H9 (cell line): ENCODE data around the gene IL36RN. TPM values are rescaled to one million over a fixed set of nuclear protein-coding genes. Genes with fewer than 3 reads are reported as not detected.

Experiments used
- DNase-seq: peaks from one replicate; pipeline ENCODE4 v3.0.0-alpha.2; 2017
- H2AFZ ChIP-seq: one replicate; pipeline ENCODE4 v1.6.1; 2013; ENCODE audit warnings: mild to moderate bottlenecking, low read length, control low read depth, moderate library complexity
- H2AK5ac ChIP-seq: 2 replicates; pipeline ENCODE4 v1.6.1; 2013; ENCODE audit warnings: low read length, control low read depth, mixed read lengths; ENCODE audit not compliant: insufficient read length
- H2BK120ac ChIP-seq: one replicate; pipeline ENCODE4 v1.6.1; 2013; ENCODE audit warnings: low read depth, mild to moderate bottlenecking, low read length, control low read depth, inconsistent platforms; ENCODE audit not compliant: poor library complexity, severe bottlenecking
- H2BK12ac ChIP-seq: 2 replicates; pipeline ENCODE4 v1.6.1; 2013; ENCODE audit warnings: low read length, control low read depth, mixed read lengths, low read depth; ENCODE audit not compliant: insufficient read length
- H2BK15ac ChIP-seq: 2 replicates; pipeline ENCODE4 v1.6.1; 2013; ENCODE audit warnings: low read depth, low read length, control low read depth
- H2BK20ac ChIP-seq: one replicate; pipeline ENCODE4 v1.6.1; 2013; ENCODE audit warnings: low read depth, mild to moderate bottlenecking, low read length, control low read depth, inconsistent platforms; ENCODE audit not compliant: poor library complexity, severe bottlenecking
- H2BK5ac ChIP-seq: 2 replicates; pipeline ENCODE4 v1.6.1; 2013; ENCODE audit warnings: low read length, control low read depth, mixed read lengths; ENCODE audit not compliant: insufficient read length
- H3K14ac ChIP-seq: 2 replicates; pipeline ENCODE4 v1.6.1; 2013; ENCODE audit warnings: low read length, control low read depth; ENCODE audit not compliant: insufficient read depth
- H3K18ac ChIP-seq: 2 replicates; pipeline ENCODE4 v1.6.1; 2013; ENCODE audit warnings: low read depth, mild to moderate bottlenecking, mixed read lengths, low read length, control low read depth; ENCODE audit not compliant: insufficient read length
- H3K23ac ChIP-seq: 2 replicates; pipeline ENCODE4 v1.6.1; 2013; ENCODE audit warnings: low read length, control low read depth, mixed read lengths, low read depth; ENCODE audit not compliant: insufficient read length
- H3K23me2 ChIP-seq: 2 replicates; pipeline ENCODE4 v1.6.1; 2013; ENCODE audit warnings: low read depth, mild to moderate bottlenecking, mixed read lengths, low read length, control low read depth; ENCODE audit not compliant: insufficient read length, poor library complexity, severe bottlenecking
- H3K27ac ChIP-seq: 2 replicates; pipeline ENCODE4 v1.5.1; 2013; ENCODE audit warnings: low read length, control low read depth, mixed read lengths, low read depth; ENCODE audit not compliant: insufficient read length
- H3K27me3 ChIP-seq: 2 replicates; pipeline ENCODE4 v1.6.1; 2013; ENCODE audit warnings: low read length, control low read depth, inconsistent platforms; ENCODE audit not compliant: insufficient read depth
- H3K4ac ChIP-seq: 2 replicates; pipeline ENCODE4 v1.6.1; 2013; ENCODE audit warnings: low read depth, mild to moderate bottlenecking, control low read depth, inconsistent platforms, low read length, moderate library complexity
- H3K4me1 ChIP-seq: 2 replicates; pipeline ENCODE4 v1.6.1; 2013; ENCODE audit warnings: low read length, control low read depth, inconsistent platforms; ENCODE audit not compliant: insufficient read depth
- H3K4me2 ChIP-seq: 2 replicates; pipeline ENCODE4 v1.6.1; 2013; ENCODE audit warnings: low read length, control low read depth, mixed read lengths; ENCODE audit not compliant: insufficient read length, insufficient read depth
- H3K56ac ChIP-seq: 2 replicates; pipeline ENCODE4 v1.6.1; 2013; ENCODE audit warnings: low read depth, mild to moderate bottlenecking, mixed read lengths, low read length, control low read depth; ENCODE audit not compliant: insufficient read length
- H3K79me1 ChIP-seq: 2 replicates; pipeline ENCODE4 v1.6.1; 2013; ENCODE audit warnings: low read depth, mild to moderate bottlenecking, moderate library complexity, low read length, control low read depth, inconsistent platforms; ENCODE audit not compliant: insufficient read depth, poor library complexity, severe bottlenecking
- H3K79me2 ChIP-seq: 2 replicates; pipeline ENCODE4 v1.6.1; 2013; ENCODE audit warnings: low read length, control low read depth, inconsistent platforms; ENCODE audit not compliant: insufficient read depth
- H3K9ac ChIP-seq: 2 replicates; pipeline ENCODE4 v1.6.1; 2013; ENCODE audit warnings: low read length, control low read depth, mixed read lengths; ENCODE audit not compliant: insufficient read length; ENCODE audit errors: extremely low read depth
- H3K9me3 ChIP-seq: one replicate; pipeline ENCODE4 v1.6.1; 2013; ENCODE audit warnings: low read depth, low read length, inconsistent platforms; ENCODE audit not compliant: control insufficient read depth
- H3T11ph ChIP-seq: one replicate; pipeline ENCODE4 v1.6.1; 2013; ENCODE audit warnings: mild to moderate bottlenecking, low read length, control low read depth, inconsistent platforms
- H4K20me1 ChIP-seq: one replicate; pipeline ENCODE4 v1.6.1; 2013; ENCODE audit not compliant: control insufficient read depth, insufficient read length, insufficient read depth
- H4K5ac ChIP-seq: 2 replicates; pipeline ENCODE4 v1.6.1; 2013; ENCODE audit warnings: low read depth, mild to moderate bottlenecking, mixed read lengths, low read length, control low read depth; ENCODE audit not compliant: insufficient read length
- H4K8ac ChIP-seq: replicated peaks from 2 replicates; pipeline ENCODE4 v1.6.1; 2013; ENCODE audit warnings: low read length, control low read depth, mixed read lengths, low read depth; ENCODE audit not compliant: insufficient read length
- H4K91ac ChIP-seq: 2 replicates; pipeline ENCODE4 v1.6.1; 2013; ENCODE audit warnings: low read depth, mild to moderate bottlenecking, moderate library complexity, mixed read lengths, low read length, control low read depth; ENCODE audit not compliant: insufficient read length
- H3K27ac Mint-ChIP-seq, 3 experiments: 2 replicates in 2 of 3; 3 replicates in 1 of 3; pipeline ENCODE4 v1.8.0; 2020 to 2021; ENCODE audit warnings: mixed read lengths in 3 of 3, mild to moderate bottlenecking in 1 of 3, moderate library complexity in 1 of 3
- H3K27me3 Mint-ChIP-seq: 2 replicates; pipeline ENCODE4 v1.8.0; 2021; ENCODE audit warnings: low read depth, mild to moderate bottlenecking, moderate library complexity, mixed read lengths
- H3K36me3 Mint-ChIP-seq, 3 experiments: 2 replicates in 2 of 3; 3 replicates in 1 of 3; pipeline ENCODE4 v1.8.0; 2020 to 2021; ENCODE audit warnings: low read depth in 3 of 3, mixed read lengths in 3 of 3; ENCODE audit not compliant: insufficient read depth in 1 of 3
- H3K4me1 Mint-ChIP-seq, 2 experiments: 2 replicates each; pipeline ENCODE4 v1.8.0; 2020; ENCODE audit warnings: mixed read lengths in 2 of 2
- H3K4me3 Mint-ChIP-seq, 2 experiments: 2 replicates in 1 of 2; 3 replicates in 1 of 2; pipeline ENCODE4 v1.8.0; 2020 to 2021; ENCODE audit warnings: mild to moderate bottlenecking in 2 of 2, mixed read lengths in 2 of 2, moderate library complexity in 1 of 2
- H3K9me3 Mint-ChIP-seq, 2 experiments: 2 replicates in 1 of 2; 3 replicates in 1 of 2; pipeline ENCODE4 v1.8.0; 2020; ENCODE audit warnings: mild to moderate bottlenecking in 2 of 2, mixed read lengths in 2 of 2, moderate library complexity in 1 of 2
- WGBS: extraction: QIAGEN DNeasy Blood & Tissue Kit; methylation state at CpG from one replicate; pipeline ENCODE4 v1.1.7; 2013; ENCODE audit warnings: missing lambda C conversion rate, low lambda C conversion rate, mixed read lengths; ENCODE audit not compliant: insufficient read length; ENCODE audit errors: extremely low coverage; 5-methylcytosine and 5-hydroxymethylcytosine counted together
- total RNA-seq: library from RNA; stranded (reverse); gene quantifications from 2 replicates; pipeline ENCODE4 v1.2.1, GENCODE V29; 2021
- TF ChIP-seq, protein P1 (sequence below): fragments of 200-600 bp; sonication (generic); conservative IDR thresholded peaks from 3 replicates; pipeline ENCODE4 v1.8.0; 2021; ENCODE audit warnings: antibody characterized with exemption, mild to moderate bottlenecking

IL36RN gene
- total RNA-seq, 1 experiment from 2014 or later = not detected

- H2BK5ac ChIP-seq = no peak overlapping the region
- Mint-ChIP-seq H3K27me3 (peaks cover 28% of the 10 kb centered on the region), H3K4me3 (no peak overlapping the region), H3K36me3 (no peaks in the 10 kb centered on the region), H3K9me3 (peaks cover 0 to 35% of the 10 kb centered on the region in 2 experiments; a peak in 2 of 5 replicates), H3K27ac (no peak overlapping the region; a peak in 1 of 7 replicates), H3K4me1 (no peaks in the 10 kb centered on the region)
- no peak overlapping the region for H3K56ac ChIP-seq
- no peaks in the 10 kb centered on the region for H3K23me2 ChIP-seq
- H3K4me2 ChIP-seq = no peak overlapping the region
- H4K91ac ChIP-seq = no peak overlapping the region
- no peaks in the 10 kb centered on the region for H3K9me3 ChIP-seq
- no CpG with 5 or more reads among the region's 9 CpGs for WGBS
- H2BK20ac ChIP-seq = no peak overlapping the region
- TF ChIP-seq, protein P1, sequence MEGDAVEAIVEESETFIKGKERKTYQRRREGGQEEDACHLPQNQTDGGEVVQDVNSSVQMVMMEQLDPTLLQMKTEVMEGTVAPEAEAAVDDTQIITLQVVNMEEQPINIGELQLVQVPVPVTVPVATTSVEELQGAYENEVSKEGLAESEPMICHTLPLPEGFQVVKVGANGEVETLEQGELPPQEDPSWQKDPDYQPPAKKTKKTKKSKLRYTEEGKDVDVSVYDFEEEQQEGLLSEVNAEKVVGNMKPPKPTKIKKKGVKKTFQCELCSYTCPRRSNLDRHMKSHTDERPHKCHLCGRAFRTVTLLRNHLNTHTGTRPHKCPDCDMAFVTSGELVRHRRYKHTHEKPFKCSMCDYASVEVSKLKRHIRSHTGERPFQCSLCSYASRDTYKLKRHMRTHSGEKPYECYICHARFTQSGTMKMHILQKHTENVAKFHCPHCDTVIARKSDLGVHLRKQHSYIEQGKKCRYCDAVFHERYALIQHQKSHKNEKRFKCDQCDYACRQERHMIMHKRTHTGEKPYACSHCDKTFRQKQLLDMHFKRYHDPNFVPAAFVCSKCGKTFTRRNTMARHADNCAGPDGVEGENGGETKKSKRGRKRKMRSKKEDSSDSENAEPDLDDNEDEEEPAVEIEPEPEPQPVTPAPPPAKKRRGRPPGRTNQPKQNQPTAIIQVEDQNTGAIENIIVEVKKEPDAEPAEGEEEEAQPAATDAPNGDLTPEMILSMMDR = no peak
- H3K4ac ChIP-seq = no peak overlapping the region
- H2AK5ac ChIP-seq = no peak overlapping the region
- H3K27me3 ChIP-seq = no peaks in the 10 kb centered on the region
- no peaks in the 10 kb centered on the region for H3K79me2 ChIP-seq
- no peak overlapping the region for H3K27ac ChIP-seq
- H4K20me1 ChIP-seq = no peaks in the 10 kb centered on the region
- H3K18ac ChIP-seq = no peak overlapping the region
- H2BK12ac ChIP-seq = no peak overlapping the region
- H2BK15ac ChIP-seq = no peak overlapping the region
- H3K14ac ChIP-seq = no peak overlapping the region
- H4K8ac ChIP-seq = no peak overlapping the region
- H2AFZ ChIP-seq = no peak overlapping the region
- no peaks in the 10 kb centered on the region for H3K4me1 ChIP-seq
- no peak overlapping the region for H3T11ph ChIP-seq
- no peak for DNase-seq
- no peak overlapping the region for H3K23ac ChIP-seq
- H4K5ac ChIP-seq = no peak overlapping the region
- no peaks in the 10 kb centered on the region for H3K79me1 ChIP-seq
- H2BK120ac ChIP-seq = no peak overlapping the region
- no peak overlapping the region for H3K9ac ChIP-seq
These were observed 22.2 kb upstream of the IL36RN start for GRCh38 chr2:113036763-113037162.
